GM21619 (cell line): Measurements from ENCODE around the gene STIMATE.

Experiments
- ATAC-seq: cut with Tn5 transposase; IDR thresholded peaks from one replicate; pipeline ENCODE4 v1.9.1; 2021; ENCODE audit not compliant: unreplicated experiment

STIMATE gene

DNA sequence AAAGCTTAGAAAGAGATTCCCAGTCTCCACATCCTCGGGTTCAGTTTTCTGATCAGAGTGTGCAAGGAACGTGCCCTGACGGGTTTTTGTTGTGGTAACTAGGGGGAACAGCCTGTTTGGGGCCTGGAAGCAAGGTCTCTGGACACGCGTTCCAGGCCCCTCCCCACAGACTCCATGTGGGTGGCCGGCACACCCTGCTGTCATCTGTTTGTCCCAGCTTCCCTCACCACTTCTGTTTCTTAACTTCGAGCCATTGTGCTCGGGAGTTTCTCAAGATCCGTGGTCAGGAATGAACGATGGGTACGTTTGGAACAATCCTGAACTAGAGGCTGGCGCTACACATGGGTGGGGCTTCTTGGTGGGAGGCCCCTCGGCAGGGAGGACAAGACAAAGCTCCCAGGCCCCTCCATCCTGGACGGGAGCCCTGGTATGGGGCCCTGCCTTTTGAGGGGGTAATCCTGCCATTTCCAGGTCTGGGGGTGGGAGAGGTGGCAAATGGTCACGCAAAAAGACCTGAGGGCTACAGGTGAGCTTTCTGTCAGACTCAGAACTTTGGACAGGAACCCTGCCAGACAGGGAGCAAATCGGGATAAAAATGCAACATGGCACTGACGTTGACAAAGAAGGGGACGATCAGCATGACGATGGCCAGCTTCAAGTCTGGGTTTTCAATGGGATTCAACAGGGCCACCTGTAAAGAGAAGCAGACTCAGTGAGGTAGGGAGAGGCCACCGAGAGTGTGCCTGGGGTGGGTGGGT, 54.1 kb downstream of the STIMATE start:
- no peak for ATAC-seq

GRCh38 chr3:52842424-52842823, 54.9 kb downstream of the STIMATE start:
- no peak for ATAC-seq

DNA sequence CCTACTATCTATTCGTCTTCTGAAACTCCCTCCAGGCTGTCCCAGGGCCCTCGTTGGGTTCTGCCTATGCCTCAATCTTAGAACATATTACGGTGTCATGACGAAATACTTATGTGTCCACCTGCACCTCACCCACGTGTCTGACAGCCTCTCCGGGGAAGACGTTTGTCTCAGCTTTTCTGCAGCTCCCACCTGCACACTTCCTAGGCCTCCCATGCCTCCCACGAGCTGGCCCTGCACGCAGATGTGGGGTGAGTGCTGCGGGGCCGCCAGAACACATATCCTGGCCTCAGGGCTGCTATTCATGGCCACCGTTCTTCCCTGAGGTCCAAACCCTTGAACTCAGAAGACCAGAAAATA, 55.4 kb downstream of the STIMATE start:
- ATAC-seq, result no peak

GRCh38 chr3:52841211-52841980, 56.0 kb downstream of the STIMATE start:
- no peak for ATAC-seq

DNA sequence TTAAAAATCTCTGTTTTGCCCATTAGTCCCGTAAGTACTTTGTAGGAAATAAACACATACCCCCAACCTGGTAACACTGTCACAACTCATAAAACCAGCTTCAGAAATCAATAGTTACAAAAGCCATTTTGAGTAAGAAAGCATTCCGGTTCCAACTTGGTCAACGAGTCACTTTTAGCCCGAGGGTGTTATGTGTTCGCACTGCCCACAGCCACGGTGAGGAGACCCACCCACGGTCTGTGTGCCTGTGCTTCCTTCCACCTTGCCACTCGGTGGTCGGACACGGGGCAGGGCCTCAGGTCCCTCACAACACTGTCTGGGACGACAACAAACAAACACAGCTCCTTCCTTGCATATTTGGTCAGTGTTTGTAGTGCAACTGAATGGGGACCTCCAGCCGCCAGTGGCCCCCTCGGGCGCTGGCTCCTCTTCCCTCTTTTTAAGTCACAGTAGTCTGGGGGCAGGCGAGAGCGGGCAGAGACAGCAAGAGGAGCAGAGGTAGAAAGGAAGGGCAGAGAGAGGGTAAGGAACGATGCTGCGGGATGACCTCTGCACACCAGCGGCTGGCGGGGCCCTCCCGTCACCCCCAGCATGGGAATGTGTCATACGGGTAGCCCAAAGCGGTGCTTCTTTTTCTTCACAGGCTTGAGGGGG, 57.3 kb downstream of the STIMATE start:
- no peak for ATAC-seq

DNA sequence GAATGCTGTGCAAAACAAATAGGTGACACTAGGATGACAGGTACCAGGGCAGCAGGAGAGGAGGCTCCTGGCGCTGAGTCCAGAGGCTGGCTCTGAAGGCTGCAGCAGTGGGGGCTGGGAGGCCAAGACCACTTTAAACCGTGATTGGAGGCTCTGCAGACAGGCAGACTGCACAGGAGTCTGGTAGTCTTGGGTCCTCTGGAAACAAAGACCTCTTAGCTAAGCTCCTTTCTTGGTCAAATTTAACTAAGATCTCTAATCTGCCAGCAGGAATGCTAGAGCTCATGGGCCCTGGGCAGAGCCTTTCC, 58.1 kb downstream of the STIMATE start:
- no peak for ATAC-seq

GRCh38 chr3:52838561-52839267, 58.6 kb downstream of the STIMATE start:
- ATAC-seq, result no peak

DNA sequence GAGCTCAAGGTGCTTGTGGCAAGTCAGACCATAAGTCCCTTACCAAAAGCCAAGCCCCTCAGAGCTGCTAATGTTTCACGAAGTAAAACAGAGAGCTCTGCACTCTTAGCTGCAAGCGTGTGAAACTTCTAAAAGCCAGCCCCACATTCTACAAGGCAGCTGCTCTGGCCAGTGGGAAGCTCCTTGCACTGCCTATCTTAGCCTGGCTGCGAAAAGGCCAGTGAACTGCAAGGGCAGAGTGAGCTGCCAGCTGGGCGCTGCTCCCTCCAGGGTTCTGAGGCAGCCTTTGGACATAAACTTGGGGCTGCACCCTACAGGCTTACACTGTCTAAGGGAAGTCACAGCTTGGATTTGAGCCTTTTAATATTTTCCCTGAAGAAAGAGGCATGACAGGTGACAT, 60.4 kb downstream of the STIMATE start:
- ATAC-seq, result no peak

DNA sequence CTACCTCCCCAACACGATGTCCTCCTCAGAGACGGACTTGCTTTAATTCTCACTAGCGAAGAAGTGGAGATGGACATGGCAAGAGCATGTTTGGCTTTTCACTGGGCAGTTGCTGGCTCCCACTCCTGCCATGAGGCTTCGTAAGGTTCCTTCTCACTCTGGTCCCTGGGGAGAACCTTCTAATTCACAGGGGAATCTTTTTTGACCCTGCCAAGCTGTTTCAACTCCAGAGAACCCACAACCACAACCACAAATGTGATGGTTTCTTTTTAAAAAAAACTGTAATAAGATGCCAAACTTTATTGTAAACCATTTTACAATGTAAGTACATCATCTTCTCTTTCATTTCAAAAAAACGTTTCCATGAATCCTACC, 60.9 kb downstream of the STIMATE start:
- no peak for ATAC-seq

DNA sequence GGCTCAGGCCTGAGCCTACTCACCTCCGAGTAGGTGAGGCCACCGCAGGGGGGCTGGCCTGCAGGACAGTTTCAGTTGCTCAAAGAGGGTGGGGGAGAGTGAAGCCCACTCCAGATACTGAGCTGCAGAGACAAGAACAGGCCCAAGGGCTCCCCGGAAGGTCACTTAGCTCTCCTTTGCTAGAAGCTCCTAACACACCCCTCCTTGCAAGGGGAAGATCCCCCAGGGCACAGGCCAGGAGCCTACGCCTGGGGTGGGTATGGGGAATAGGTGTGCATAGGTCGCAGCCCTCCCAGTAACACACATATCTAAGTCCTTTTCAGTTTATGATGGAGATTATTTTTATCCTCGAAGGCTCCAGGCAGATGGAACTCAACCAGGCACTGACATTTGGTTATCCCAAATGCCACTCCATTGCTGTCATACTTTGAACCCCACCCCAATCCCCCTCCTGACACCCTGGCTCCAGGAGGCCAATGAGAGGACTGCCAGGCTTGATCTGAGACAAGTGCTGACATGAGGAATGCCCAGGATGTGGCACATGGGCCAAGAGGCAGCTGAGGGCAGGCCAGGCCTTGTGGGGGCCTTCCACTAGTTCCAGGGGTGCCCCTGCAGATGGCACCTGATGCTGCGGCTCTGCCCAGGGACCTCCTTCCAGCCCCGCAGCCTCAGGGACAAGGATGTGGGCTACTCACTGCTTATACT, 61.4 kb downstream of the STIMATE start:
- no peak for ATAC-seq

DNA sequence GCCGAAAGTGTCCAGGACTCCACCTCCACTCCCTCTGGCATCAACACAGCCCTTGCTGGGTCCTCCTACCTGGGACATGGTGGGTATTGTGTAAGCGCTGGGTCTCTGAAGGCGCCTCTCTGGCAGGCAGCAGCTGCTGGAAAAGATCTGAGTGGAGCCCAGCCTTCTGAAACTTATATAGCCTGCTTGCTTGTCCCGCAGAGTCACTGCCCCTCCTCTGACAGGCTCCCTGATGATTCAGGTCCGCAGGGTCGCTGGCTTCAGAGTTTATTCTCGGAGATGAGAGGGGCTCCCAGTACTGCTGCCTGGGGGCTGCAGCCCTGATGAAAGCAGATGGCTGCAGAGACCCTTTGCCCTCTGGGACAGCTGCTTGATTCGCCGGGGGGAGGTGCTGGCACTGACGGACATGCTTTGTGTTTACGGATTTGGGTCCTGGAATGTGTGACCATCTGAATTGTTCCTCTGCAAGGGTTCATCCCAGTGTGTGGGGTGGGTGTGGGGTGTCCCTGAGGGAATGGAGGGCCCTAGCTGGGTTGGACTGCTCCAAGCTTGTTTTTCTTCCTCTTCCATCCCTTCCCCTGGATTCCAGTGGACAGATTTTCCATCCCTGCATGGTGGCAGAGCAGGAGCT, 62.4 kb downstream of the STIMATE start, which contains the start of gene MUSTN1:
TSS of gene MUSTN1 (minus strand) at position 149 of the 631 bp plus-strand sequence. CDS start at position 78, 71 bp downstream.
- ATAC-seq, result no peak

- ATAC-seq, result no peak
These were observed 64.1 kb downstream of the STIMATE start for GRCh38 chr3:52833202-52833601.

DNA sequence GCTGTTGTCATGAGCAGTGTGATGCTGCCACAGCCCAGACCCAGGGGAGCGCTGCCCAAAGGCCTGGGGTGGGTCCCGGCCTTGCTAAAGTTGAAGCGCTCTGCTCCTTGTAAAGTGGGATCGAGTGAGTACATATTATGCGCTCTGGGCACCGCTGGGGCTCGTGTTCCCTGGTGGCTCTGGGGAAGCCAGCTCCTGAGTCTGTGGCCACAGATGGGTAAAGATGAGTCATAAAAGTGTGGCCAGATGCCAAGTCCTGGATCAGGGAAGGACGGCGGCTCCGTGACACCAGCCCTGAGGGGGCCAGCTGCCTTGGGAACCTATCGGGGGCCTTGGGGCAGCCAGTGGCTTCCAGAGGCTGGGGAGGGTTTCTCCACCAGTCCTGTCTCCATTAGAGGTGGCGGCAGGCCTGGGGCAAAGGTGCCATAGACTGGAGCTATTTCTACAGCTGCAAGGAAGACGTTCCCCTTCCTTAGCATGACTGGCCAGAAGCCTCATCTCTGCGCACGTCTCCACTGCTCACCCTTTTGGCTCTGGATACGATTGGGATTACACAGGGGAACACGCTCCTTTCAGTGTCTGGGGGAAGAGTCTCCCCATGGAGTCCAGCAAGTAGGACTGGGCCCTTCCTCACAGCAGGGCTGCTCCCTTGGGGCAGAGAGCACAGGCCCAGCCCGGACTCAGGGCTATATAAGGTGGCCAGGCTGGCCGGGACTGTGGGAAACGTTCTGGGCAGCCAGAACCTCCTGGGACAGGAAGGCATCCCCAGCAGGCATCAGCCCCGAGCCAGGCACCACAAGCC, 65.6 kb downstream of the STIMATE start:
- no peak for ATAC-seq

DNA sequence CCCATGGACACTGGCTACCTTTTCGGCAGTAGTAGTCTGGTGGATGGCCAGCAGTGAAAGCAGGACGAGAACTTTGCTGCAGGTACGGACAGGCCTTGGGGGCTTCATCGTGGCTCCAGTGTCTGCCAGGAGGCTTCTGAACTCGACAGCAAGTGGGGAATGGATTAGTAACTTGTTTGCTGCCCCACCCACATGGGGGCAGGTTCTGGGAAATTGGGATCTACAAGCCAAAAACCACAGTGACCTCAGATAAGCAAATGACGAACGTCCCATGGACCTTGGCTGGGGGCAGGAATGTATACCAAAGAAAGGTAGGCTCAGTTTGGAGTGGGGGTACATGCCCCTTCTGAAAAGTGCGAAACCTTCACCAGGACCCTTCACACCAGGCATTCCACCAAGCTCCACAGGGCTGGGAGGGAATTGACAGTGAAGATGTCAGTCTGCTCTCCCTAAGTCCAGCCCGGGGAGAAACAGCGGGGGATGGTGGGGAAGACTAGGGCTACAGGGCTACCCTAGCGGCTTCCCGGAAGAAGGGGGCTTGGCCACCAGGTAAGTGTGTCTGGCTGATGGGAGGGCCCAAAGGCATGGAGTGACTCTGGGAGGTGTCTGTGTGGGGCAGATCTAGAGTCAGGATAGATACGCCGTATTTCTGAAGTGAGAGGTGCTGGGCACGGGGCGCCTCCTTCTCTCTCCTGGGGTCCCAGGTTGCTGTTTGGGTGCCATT, 66.7 kb downstream of the STIMATE start, which contains the start of gene ITIH4:
TSS of gene ITIH4 (minus strand) at position 138 of the 724 bp plus-strand sequence. CDS start at position 108, 30 bp downstream.
- ATAC-seq, result no peak

- no peak for ATAC-seq
These were observed 67.4 kb downstream of the STIMATE start for GRCh38 chr3:52829906-52830463.

GRCh38 chr3:52829482-52829881, 67.9 kb downstream of the STIMATE start:
- ATAC-seq, result no peak

GRCh38 chr3:52827866-52828376, 69.4 kb downstream of the STIMATE start:
- no peak for ATAC-seq

DNA sequence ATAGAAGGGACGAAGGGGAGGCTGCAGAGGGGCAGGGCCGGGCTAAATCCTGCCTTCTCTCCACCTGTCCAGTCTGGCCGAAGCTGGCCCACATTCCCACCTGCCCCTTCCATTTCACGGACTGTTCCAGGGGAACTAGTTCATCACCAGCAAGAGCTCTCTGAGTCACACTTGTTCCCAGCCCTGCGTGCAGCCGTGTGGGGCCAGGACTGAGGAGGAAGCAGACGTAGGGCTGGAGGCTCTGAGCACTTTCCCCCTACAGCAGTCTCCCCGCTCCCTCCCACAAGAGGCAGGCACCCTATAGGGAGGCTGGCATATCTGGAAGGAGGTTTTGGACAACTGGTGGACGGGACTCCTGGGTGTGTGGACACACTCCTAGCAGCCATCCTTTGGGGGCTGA, 69.9 kb downstream of the STIMATE start:
- ATAC-seq, result no peak
